K562 (cell line): ENCODE measurements around the gene RTCA. TPM values are rescaled to one million over a fixed set of nuclear protein-coding genes. Genes with fewer than 3 reads are reported as not detected.

Experiments
- ADNP ChIP-seq: fragments of 200-800 bp; sonication (Bioruptor generic); IDR thresholded peaks from 2 replicates; pipeline ENCODE4 v1.6.1; 2016; ENCODE audit warnings: missing genetic modification characterization, missing compliant biosample characterization
- ASH1L ChIP-seq: fragments of 450-650 bp; IDR thresholded peaks from 2 replicates; pipeline ENCODE4 v1.6.1; 2018; ENCODE audit warnings: borderline replicate concordance, mild to moderate bottlenecking, low read depth; ENCODE audit not compliant: partially characterized antibody
- CHD1 ChIP-seq: fragments of 200-600 bp; sonication (generic); IDR thresholded peaks from one replicate; pipeline ENCODE4 v1.6.1; 2012; ENCODE audit warnings: mild to moderate bottlenecking, moderate library complexity, low read length, inconsistent platforms
- FOXJ2 ChIP-seq: fragments of 200-800 bp; sonication (Bioruptor generic); IDR thresholded peaks from 2 replicates; pipeline ENCODE4 v1.6.1; 2016; ENCODE audit warnings: missing genetic modification characterization, missing compliant biosample characterization
- FOXK2 ChIP-seq, 2 experiments: fragments of 450-650 bp; IDR thresholded peaks in 1 of 2; conservative IDR thresholded peaks in 1 of 2; 2 replicates each; pipeline ENCODE4 v1.6.1; 2016; ENCODE audit warnings: low read depth in 2 of 2, mild to moderate bottlenecking in 1 of 2
- FUS ChIP-seq: fragments of 200-400 bp; formaldehyde crosslinking; optimal IDR thresholded peaks from 2 replicates; pipeline ENCODE3; 2017; ENCODE audit warnings: low read depth, low read length
- GMEB1 ChIP-seq: fragments of 250-450 bp; sonication (Bioruptor Pico); IDR thresholded peaks from 2 replicates; pipeline ENCODE4 v1.4.0; 2020; ENCODE audit warnings: mild to moderate bottlenecking
- HDAC3 ChIP-seq: fragments of 450-650 bp; IDR thresholded peaks from 2 replicates; pipeline ENCODE4 v1.6.1; 2018; ENCODE audit warnings: borderline replicate concordance, mild to moderate bottlenecking, moderate library complexity; ENCODE audit not compliant: partially characterized antibody
- HDAC8 ChIP-seq: fragments of 450-650 bp; IDR thresholded peaks from 2 replicates; pipeline ENCODE4 v1.6.1; 2016; ENCODE audit warnings: mild to moderate bottlenecking, missing genetic modification characterization, moderate library complexity, missing compliant biosample characterization
- HLTF ChIP-seq: fragments of 450-650 bp; IDR thresholded peaks from 2 replicates; pipeline ENCODE4 v1.6.1; 2016
- IFI16 ChIP-seq: fragments of 250-450 bp; sonication (Bioruptor Pico); IDR thresholded peaks from 2 replicates; pipeline ENCODE4 v2.1.2; 2022; ENCODE audit warnings: mild to moderate bottlenecking, inconsistent platforms
- ILK ChIP-seq: fragments of 450-650 bp; IDR thresholded peaks from 2 replicates; pipeline ENCODE4 v1.6.1; 2016; ENCODE audit warnings: missing genetic modification characterization, low read depth, mild to moderate bottlenecking, missing compliant biosample characterization, moderate library complexity, borderline replicate concordance
- KLF6 ChIP-seq: fragments of 250-450 bp; sonication (Bioruptor Pico); IDR thresholded peaks from 2 replicates; pipeline ENCODE4 v1.4.0; 2020; ENCODE audit warnings: mild to moderate bottlenecking, moderate library complexity, borderline replicate concordance
- MAFF ChIP-seq: IDR thresholded peaks from 2 replicates; pipeline ENCODE4 v1.6.1; 2012; ENCODE audit warnings: low read length, improper control_type of control experiment
- MTA3 ChIP-seq: fragments of 450-650 bp; formaldehyde crosslinking; IDR thresholded peaks from 2 replicates; pipeline ENCODE4 v1.6.1; 2017; ENCODE audit warnings: mild to moderate bottlenecking, borderline replicate concordance
- NFATC3 ChIP-seq: fragments of 450-650 bp; IDR thresholded peaks from 2 replicates; pipeline ENCODE4 v1.6.1; 2017; ENCODE audit warnings: mild to moderate bottlenecking
- NFRKB ChIP-seq: fragments of 450-650 bp; IDR thresholded peaks from 2 replicates; pipeline ENCODE4 v1.6.1; 2016; ENCODE audit warnings: low read depth
- PHF20 ChIP-seq: fragments of 450-650 bp; IDR thresholded peaks from 2 replicates; pipeline ENCODE4 v1.6.1; 2018; ENCODE audit not compliant: partially characterized antibody
- RBM14 ChIP-seq: fragments of 200-400 bp; formaldehyde crosslinking; IDR thresholded peaks from 2 replicates; pipeline ENCODE4 v1.6.1; 2018; ENCODE audit warnings: low read depth, mild to moderate bottlenecking, low read length, moderate library complexity, borderline replicate concordance; ENCODE audit not compliant: insufficient read depth
- RBM17 ChIP-seq: fragments of 200-400 bp; formaldehyde crosslinking; IDR thresholded peaks from 2 replicates; pipeline ENCODE4 v1.6.1; 2017; ENCODE audit warnings: low read depth, mild to moderate bottlenecking, low read length, borderline replicate concordance
- RCOR1 ChIP-seq, 2 experiments: IDR thresholded peaks; 2 replicates each; pipeline ENCODE4 v1.6.1; 2012; ENCODE audit warnings: low read depth in 2 of 2, low read length in 2 of 2, borderline replicate concordance in 1 of 2, improper control_type of control experiment in 1 of 2
- RHOXF2B ChIP-seq: fragments of 250-450 bp; sonication (Bioruptor Pico); conservative IDR thresholded peaks from 2 replicates; pipeline ENCODE4 v1.5.1; 2021
- TAL1 ChIP-seq: fragments of 450-650 bp; IDR thresholded peaks from 2 replicates; pipeline ENCODE4 v1.6.1; 2016; ENCODE audit warnings: mild to moderate bottlenecking
- THRA ChIP-seq: fragments of 450-650 bp; IDR thresholded peaks from 2 replicates; pipeline ENCODE4 v1.6.1; 2017; ENCODE audit warnings: mild to moderate bottlenecking, moderate library complexity
- ZFPM2 ChIP-seq: fragments of 250-450 bp; sonication (Bioruptor Pico); IDR thresholded peaks from 2 replicates; pipeline ENCODE4 v1.5.1; 2022; ENCODE audit warnings: mild to moderate bottlenecking
- ZNF3 ChIP-seq: fragments of 250-450 bp; sonication (Bioruptor Pico); IDR thresholded peaks from 2 replicates; pipeline ENCODE4 v1.5.0; 2021; ENCODE audit warnings: mild to moderate bottlenecking, moderate library complexity
- ZNF445 ChIP-seq: fragments of 250-450 bp; sonication (Bioruptor Pico); IDR thresholded peaks from 2 replicates; pipeline ENCODE4 v1.4.0; 2020; ENCODE audit warnings: low read depth, mild to moderate bottlenecking, moderate library complexity
- polyA plus RNA-seq, 8 experiments: library from polyadenylated mRNA; depleted of rRNA in 4 of 8; stranded (reverse) in 5 of 8; unstranded in 3 of 8; fragments of >200 nt; fragmentation: Nextera tagmentation in 2 of 8; fragmentation: Illumina TruSeq in 1 of 8; extraction: Ambion mirVana in 2 of 8; extraction: Trizol in 1 of 8; gene quantifications; 2 replicates each; pipeline versions ENCODE4 v1.2.1 to v1.2.3, GENCODE V29; 2011 to 2014; ENCODE audit warnings: inconsistent platforms in 1 of 8, missing spikeins in 1 of 8
- total RNA-seq, 7 experiments: library from RNA; depleted of rRNA in 6 of 7; stranded (reverse); fragments of >200 nt in 6 of 7; fragmentation: Illumina TruSeq in 2 of 7; extraction: Trizol in 2 of 7; gene quantifications; 2 replicates each; pipeline versions ENCODE4 v1.2.1 to v1.2.3, GENCODE V29; 2011 to 2021; ENCODE audit warnings: low replicate concordance in 1 of 7
- TF ChIP-seq, protein P1 (sequence below): fragments of 250-450 bp; sonication (Bioruptor Pico); IDR thresholded peaks from 2 replicates; pipeline ENCODE4 v1.8.0; 2022; ENCODE audit warnings: inconsistent platforms, mild to moderate bottlenecking, moderate library complexity, borderline replicate concordance

The RTCA gene
- total and polyA plus RNA-seq, 9 of the 15 experiments (the other 6 are each of a cell fraction or from before 2014, with no cell fraction given) = 11.6 to 57.2 (median 43.2) TPM

GRCh38 chr1:100246738-100247137 lies 19.3 kb upstream of the RTCA start (continued):
- TF ChIP-seq FUS (no peak), MAFF (no peak), FOXK2 (conservative IDR thresholded peaks at IDR 0.05 in 1 of 2, IDR thresholded peaks at IDR 0.05 in 1 of 2; ENCODE audit: low read depth in 2 of 2) (no peak), RCOR1 (IDR thresholded peaks at IDR 0.05; ENCODE audit: borderline replicate concordance in 1 of 2, low read depth in 2 of 2, low read length in 2 of 2) (0 out of 4 replicates have a peak, but pooled peaks of 1 of the 2 experiments have one; percentile 26), KLF6 (CRISPR knock-in tag) (no peak), TAL1 (no peak), THRA (no peak), ASH1L (peak; percentile 47), ADNP (tag) (no peak), ZFPM2 (CRISPR knock-in tag) (no peak), HLTF (no peak), RBM14 (no peak), CHD1 (no peak), GMEB1 (CRISPR knock-in tag) (no peak), MTA3 (no peak), IFI16 (CRISPR knock-in tag) (no peak), FOXJ2 (no peak), ILK (tag) (no peak), HDAC3 (no peak), ZNF3 (CRISPR knock-in tag) (no peak), ZNF445 (no peak), RHOXF2B (CRISPR knock-in tag) (no peak), RBM17 (no peak), NFATC3 (0 out of 2 replicates have a peak, but pooled peaks have one; percentile 52), HDAC8 (no peak), PHF20 (no peak), NFRKB (no peak)
- TF ChIP-seq, protein P1, sequence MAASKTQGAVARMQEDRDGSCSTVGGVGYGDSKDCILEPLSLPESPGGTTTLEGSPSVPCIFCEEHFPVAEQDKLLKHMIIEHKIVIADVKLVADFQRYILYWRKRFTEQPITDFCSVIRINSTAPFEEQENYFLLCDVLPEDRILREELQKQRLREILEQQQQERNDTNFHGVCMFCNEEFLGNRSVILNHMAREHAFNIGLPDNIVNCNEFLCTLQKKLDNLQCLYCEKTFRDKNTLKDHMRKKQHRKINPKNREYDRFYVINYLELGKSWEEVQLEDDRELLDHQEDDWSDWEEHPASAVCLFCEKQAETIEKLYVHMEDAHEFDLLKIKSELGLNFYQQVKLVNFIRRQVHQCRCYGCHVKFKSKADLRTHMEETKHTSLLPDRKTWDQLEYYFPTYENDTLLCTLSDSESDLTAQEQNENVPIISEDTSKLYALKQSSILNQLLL (CRISPR knock-in tag) = no peak
